ENCODE measurements around the gene NECTIN3.

DNA sequence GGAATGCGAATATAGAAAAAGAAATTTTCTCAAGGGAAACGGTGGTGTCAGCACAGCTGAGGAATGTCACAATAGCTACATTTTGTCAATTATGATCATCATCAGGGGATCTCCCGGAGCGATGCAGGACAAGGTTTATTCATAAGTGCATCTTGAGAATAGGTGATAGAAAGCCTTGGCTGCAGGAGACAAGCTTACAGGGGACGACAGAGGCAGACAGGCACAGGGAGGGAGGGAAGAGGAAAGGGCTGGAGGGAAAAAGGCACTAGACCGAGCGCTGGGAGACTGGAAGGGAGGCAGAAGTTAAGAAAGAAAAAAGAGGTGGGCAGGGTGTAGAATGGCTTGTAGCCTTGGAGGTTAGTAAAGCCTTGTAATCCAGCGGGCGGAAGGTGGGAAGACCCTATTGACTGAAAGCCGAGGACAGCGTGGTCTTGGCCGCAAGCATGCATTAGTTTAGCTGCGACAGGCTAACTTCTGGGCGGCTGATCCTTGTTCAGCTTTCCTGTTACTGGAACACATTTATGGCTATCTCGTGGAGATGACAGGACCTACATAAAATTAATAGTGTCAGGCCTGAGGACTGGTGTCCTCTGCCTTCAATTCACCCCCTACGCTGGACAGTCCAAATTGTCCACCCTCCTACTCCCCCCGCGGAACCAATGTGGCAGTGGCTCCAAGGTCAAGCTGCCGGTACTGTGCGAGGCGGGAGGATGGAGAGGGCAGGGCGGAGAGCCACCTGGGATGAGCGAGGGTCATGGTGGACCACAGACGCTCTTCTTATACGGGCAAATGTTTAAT lies 1.4 kb upstream of the NECTIN3 start:
- TF ChIP-seq TCF7L2 (IDR thresholded peaks at IDR 0.05; ENCODE audit: low read depth, low read length) (no peak), POLR2AphosphoS5 (IDR thresholded peaks at IDR 0.05; ENCODE audit: low read depth, low read length) (no peak), REST (IDR thresholded peaks at IDR 0.05; ENCODE audit: insufficient read depth in 1 of 2, low read depth in 2 of 2, low read length in 1 of 2) (no peak)
- TF ChIP-seq, protein P1, sequence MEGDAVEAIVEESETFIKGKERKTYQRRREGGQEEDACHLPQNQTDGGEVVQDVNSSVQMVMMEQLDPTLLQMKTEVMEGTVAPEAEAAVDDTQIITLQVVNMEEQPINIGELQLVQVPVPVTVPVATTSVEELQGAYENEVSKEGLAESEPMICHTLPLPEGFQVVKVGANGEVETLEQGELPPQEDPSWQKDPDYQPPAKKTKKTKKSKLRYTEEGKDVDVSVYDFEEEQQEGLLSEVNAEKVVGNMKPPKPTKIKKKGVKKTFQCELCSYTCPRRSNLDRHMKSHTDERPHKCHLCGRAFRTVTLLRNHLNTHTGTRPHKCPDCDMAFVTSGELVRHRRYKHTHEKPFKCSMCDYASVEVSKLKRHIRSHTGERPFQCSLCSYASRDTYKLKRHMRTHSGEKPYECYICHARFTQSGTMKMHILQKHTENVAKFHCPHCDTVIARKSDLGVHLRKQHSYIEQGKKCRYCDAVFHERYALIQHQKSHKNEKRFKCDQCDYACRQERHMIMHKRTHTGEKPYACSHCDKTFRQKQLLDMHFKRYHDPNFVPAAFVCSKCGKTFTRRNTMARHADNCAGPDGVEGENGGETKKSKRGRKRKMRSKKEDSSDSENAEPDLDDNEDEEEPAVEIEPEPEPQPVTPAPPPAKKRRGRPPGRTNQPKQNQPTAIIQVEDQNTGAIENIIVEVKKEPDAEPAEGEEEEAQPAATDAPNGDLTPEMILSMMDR (IDR thresholded peaks at IDR 0.05) = no peak

Measured in Panc1 (cell line).